ENCODE results near the gene IL10RB. TPM values are rescaled to one million over a fixed set of nuclear protein-coding genes. Genes with fewer than 3 reads are reported as not detected.

Gene IL10RB
- total and polyA plus RNA-seq, 2 of the 8 experiments (the other 6 are each of a cell fraction or from before 2014, with no cell fraction given) = 2.7 to 3.2 TPM

GRCh38 chr21:33259428-33259827 is 6.7 kb upstream of the IL10RB start:
- H2BK12ac ChIP-seq (ENCODE audit: low read depth, low read length) = no peak overlapping the region
- H3K23ac ChIP-seq (ENCODE audit: insufficient read length) = no peak overlapping the region
- H3K79me2 ChIP-seq (ENCODE audit: control insufficient read depth in 1 of 2, insufficient read depth in 2 of 2, low read length in 2 of 2) = no peaks in the 10 kb centered on the region
- H3K4me2 ChIP-seq (ENCODE audit: insufficient read depth in 1 of 2, low read depth in 2 of 2, low read length in 2 of 2) = no peak overlapping the region
- no peak overlapping the region for H4K5ac ChIP-seq (ENCODE audit: insufficient read length, low read depth, low read length)
- FAIRE-seq (no peak), DNase-seq (ENCODE audit: low read depth in 1 of 2, low spot score in 2 of 2) (no peak)
- no peak overlapping the region for H2AFZ ChIP-seq (ENCODE audit: low read length)
- H3K4ac ChIP-seq (replicated peaks; ENCODE audit: insufficient read length, low read depth, low read length) = no peak overlapping the region
- H3K23me2 ChIP-seq (ENCODE audit: low read depth, low read length) = no peaks in the 10 kb centered on the region
- no peak overlapping the region for H3K56ac ChIP-seq (replicated peaks; ENCODE audit: insufficient read length, low read depth, low read length)
- no peak overlapping the region for H3K18ac ChIP-seq (ENCODE audit: extremely low read depth, low read length)
- H4K8ac ChIP-seq (ENCODE audit: extremely low read depth, insufficient read depth, low read length) = no peak overlapping the region
- no peaks in the 10 kb centered on the region for H3K79me1 ChIP-seq (ENCODE audit: low read depth, low read length)
- H3K36me3 ChIP-seq (ENCODE audit: control insufficient read depth in 2 of 4, insufficient read depth in 4 of 4, low read length in 3 of 4) = peaks cover 0 to 25% (median 4%) of the 10 kb centered on the region in 4 experiments; a peak in 3 of 8 replicates
- H2AK5ac ChIP-seq (ENCODE audit: low read depth, low read length) = no peak overlapping the region
- CTCF ChIA-PET (ENCODE audit: partially characterized antibody) = no interaction called here
- no peaks in the 10 kb centered on the region for H4K20me1 ChIP-seq (replicated peaks in 1 of 2; ENCODE audit: control insufficient read depth in 1 of 2, insufficient read depth in 2 of 2, low read length in 2 of 2)
- no peaks in the 10 kb centered on the region for H3K4me1 ChIP-seq (replicated peaks in 1 of 4; ENCODE audit: control insufficient read depth in 3 of 4, insufficient read depth in 4 of 4, low read length in 3 of 4)
- WGBS, 2 experiments (ENCODE audit: extremely low coverage in 1 of 2, insufficient coverage in 1 of 2, insufficient read length in 1 of 2, insufficient replicate concordance in 2 of 2, low coverage in 1 of 2, low lambda C conversion rate in 2 of 2, missing lambda C conversion rate in 1 of 2) = 87% methylated on average over 2 of the region's 2 CpGs; no CpG with 5 or more reads in 1 of the 2 experiments
- no peak overlapping the region for H3K4me3 ChIP-seq (ENCODE audit: extremely low read depth in 1 of 4, insufficient read depth in 2 of 4, low read depth in 3 of 4, low read length in 4 of 4)
- no peak overlapping the region for H2BK20ac ChIP-seq (ENCODE audit: low read length)
- no peak overlapping the region for H3K14ac ChIP-seq (ENCODE audit: insufficient read length)
- no peak overlapping the region for H3K9ac ChIP-seq (replicated peaks in 1 of 4; ENCODE audit: extremely low read depth in 1 of 4, low read depth in 3 of 4, low read length in 3 of 4)
- no peak overlapping the region for H2BK120ac ChIP-seq (replicated peaks; ENCODE audit: low read depth, low read length)
- TF ChIP-seq KDM4A (IDR thresholded peaks at IDR 0.05; ENCODE audit: low read depth, low read length, severe bottlenecking) (no peak), TAF7 (optimal IDR thresholded peaks at IDR 0.05; ENCODE audit: borderline replicate concordance, low read depth, low read length) (no peak), CHD1 (IDR thresholded peaks at IDR 0.05; ENCODE audit: low read depth, low read length) (no peak)
- H2BK15ac ChIP-seq (ENCODE audit: low read length) = no peak overlapping the region
- POLR2A ChIA-PET (ENCODE audit: partially characterized antibody) = interaction anchor here (0.8 kb wide), 1 partner anchor 65 kb away, joined by 3 read pairs; the partner anchor contains the start of gene IFNAR1
- H3K27me3 ChIP-seq (replicated peaks in 1 of 4; ENCODE audit: control insufficient read depth in 3 of 4, extremely low read depth in 1 of 4, insufficient read depth in 3 of 4, low read length in 3 of 4) = no peaks in the 10 kb centered on the region
- H2BK5ac ChIP-seq (ENCODE audit: low read depth, low read length) = no peak overlapping the region
- no peak overlapping the region for H4K91ac ChIP-seq (replicated peaks; ENCODE audit: insufficient read length, low read length)
- H3K27ac ChIP-seq (ENCODE audit: low read depth, low read length) = no peak overlapping the region
- no peaks in the 10 kb centered on the region for H3K9me3 ChIP-seq (ENCODE audit: insufficient read depth in 2 of 2, low read depth in 1 of 2, low read length in 1 of 2)

Data from H1 (cell line).